GM19372 (cell line): Measurements from ENCODE around the gene TMEM229B.

ENCODE experiments used
- ATAC-seq: cut with Tn5 transposase; IDR thresholded peaks from one replicate; pipeline ENCODE4 v1.9.1; 2021; ENCODE audit warnings: mild to moderate bottlenecking, low read depth, moderate library complexity; ENCODE audit not compliant: unreplicated experiment

The TMEM229B gene

DNA sequence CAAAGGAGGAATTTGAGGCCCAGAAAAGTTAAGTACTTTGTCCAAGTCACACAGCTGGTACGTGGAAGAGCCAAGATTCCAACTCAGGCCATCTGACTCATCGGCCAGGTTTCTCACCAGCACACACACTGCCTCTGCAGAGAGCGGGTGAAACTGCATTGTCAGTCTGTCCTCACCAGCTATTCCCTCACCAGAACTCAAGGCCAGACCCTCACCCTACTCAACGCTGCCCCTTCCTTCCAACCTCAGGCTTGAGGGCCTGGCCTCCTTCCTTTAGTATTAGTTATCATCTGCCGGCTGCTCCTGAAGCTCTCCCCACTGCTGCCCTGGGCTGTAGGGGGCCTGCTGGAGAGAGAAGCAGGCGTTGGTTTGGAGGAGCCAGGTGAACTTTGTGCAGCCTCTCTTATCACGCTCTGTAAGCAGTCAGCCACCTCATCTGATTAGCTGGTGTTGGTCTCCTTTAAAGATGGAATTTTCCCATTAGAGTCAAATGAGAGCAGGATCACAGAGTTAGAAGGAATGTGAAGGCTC is 60.0 kb downstream of the TMEM229B start:
- no peak for ATAC-seq

DNA sequence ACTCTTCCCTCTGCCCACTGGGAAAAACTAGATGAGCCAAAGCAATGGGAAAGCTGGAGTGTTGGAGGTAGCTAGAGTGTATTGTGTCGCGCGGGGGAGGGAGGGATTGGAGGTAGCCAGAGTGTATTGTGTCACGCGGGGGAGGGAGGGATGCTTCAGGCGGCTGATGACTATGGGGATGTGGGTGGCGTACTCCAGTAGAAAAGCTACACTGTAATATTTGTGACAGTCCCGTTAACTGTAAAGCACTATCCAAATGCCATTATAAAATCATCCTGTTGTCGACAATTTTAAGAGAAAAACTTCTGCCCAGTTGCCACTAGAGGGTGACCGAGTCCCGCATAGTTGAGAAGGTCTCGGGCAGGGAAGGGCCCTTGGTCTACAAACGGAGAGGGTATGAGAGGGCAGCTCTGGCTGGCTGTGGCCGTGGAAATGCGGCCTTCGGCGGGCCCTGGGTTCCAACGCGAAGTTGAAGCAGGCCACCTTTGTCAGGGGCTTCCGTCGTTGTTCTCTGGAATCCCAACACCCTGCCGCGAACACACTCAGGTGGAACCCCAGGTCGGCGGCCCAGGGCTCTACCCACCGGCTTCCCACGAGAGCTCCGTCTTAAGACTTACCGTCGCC is 61.4 kb downstream of the TMEM229B start:
- ATAC-seq = no peak

DNA sequence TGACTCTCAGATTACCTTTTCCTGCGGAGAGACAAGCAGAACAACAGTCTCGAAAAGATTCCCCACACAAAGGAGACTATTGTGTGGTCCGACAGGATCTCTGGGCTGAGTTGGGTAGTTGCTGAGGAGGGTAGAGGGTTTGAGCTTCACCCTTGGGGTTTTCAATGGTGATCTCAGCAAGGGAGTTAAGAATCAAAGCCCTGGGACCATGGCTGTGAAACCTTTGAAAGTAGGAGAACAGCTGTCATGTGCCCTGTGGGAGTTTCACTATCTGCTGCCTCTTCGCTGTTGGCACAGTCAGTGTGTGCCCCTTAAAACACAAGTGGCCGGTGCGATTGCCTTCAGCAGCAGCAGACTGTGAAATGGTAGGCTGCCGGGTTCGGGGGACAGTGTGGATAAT is 62.4 kb downstream of the TMEM229B start:
- no peak for ATAC-seq

DNA sequence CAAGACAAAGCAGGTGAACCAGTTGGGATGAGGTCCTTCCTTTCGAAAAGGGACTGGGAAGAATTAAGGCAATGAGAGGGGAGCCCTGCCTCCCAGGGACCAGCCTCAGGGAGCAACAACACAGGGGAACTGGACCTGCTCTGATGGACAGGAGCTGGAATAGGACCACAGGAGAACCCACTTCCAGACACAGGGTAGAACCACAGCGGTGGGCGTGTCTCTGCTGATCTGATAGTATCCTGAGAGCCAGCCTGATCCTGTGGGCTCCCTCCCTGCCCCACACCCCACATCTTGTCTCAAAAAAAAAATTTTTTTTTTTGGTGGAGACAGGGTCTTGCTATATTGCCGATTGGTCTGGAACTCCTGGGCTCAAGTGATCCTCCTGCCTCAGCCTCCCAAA is 62.9 kb downstream of the TMEM229B start:
- ATAC-seq = no peak

DNA sequence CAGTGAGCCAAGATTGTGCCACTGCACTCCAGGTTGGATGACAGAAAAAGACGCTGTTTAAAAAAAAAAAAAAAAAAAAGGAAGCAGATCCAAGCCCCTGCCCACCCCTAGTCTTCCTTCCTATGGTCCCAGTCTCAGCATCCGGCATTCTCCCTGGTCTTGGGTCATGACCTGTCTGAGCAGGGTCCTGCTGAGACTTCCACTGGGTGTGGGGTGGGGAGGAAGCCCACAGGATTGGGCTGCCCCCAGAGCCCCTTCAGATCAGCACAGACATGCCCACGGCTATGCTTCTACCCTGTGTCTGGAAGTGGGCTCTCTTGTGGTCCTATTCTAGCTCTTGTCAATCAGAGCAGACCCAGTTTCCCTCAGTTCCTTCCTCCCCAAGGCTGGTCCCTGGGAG is 64.0 kb downstream of the TMEM229B start:
- ATAC-seq = no peak

DNA sequence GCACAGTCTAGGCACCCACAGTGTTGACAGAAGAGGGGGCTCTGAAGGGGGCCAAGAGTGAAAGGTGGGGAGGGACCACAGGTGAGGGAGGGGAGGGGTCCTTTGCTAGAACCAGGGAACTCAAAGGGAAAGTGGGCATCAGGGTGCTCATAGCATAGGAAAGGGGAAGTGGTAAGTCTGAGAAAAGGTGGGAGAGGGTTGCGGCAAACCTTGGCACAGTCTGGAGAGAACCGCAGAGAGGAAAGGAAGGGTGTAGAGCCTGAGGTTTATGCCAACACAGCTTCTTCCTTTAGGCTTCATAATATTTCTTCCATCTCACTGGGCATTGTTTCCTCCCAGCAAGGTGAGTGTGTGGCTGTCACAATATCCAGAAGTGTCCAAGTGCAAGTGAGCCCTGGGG is 65.1 kb downstream of the TMEM229B start:
- no peak for ATAC-seq

DNA sequence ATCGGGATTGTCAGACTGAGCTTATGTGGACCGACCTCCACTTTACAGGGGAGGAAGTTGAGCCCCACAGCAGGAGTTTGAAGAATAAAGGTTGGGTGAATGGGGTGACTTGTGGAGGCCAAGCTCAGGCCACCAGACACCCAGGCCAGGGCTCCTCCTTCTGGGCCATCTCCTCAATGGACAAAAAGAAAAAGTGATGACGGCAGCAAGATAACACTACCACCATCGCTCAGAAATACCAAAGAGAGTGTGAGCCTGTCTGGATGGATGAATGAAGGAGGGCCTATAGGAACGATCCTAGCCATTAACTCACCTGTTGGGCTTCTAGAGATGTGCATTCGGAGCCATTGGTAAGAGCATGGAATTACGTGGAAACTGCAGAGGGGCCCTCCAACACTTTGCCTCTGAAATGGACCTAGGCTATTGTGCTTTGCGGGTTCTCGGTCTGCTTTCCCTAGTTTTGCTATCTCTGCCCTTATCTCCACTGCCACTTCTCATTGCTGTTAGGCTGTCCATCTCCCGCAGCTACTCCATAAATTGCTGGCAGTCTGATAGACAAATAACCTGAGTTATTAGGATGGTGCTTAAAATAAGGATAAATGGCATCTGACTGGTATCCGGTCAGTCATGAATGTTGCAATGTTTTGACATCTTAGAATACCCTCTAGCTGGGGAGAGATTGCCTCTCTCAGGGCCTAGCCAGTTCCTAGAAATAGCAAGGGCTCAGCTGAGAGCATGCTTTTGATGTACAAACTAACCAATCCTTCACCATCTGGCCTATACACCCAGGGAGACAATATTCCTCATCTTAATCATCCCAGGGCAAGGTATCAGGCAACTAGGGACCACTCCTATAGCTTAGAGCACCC is 66.9 kb downstream of the TMEM229B start:
- ATAC-seq = no peak
